ENCODE results near the gene LGI4. TPM values are rescaled to one million over a fixed set of nuclear protein-coding genes. Genes with fewer than 3 reads are reported as not detected.

LGI4 gene
- total and polyA plus RNA-seq, 9 donors = 8.4 to 16.3 (median 11.3) TPM

- Histone ChIP-seq H3K36me3 (ENCODE audit: control insufficient read depth, insufficient read depth, low read length) (no peaks in the 10 kb centered on the region), H3K9me3 (replicated peaks; ENCODE audit: control insufficient read depth, low read depth, low read length) (peaks cover 13% of the 10 kb centered on the region), H3K27me3 (ENCODE audit: control insufficient read depth, insufficient read depth, low read length) (no peaks in the 10 kb centered on the region), H3K4me1 (ENCODE audit: control insufficient read depth, insufficient read depth, low read length) (no peaks in the 10 kb centered on the region), H3K4me3 (ENCODE audit: low read length) (no peak overlapping the region), H3K27ac (ENCODE audit: low read length) (no peak overlapping the region)
- WGBS (ENCODE audit: insufficient coverage) = 87% methylated on average over 5 of the region's 7 CpGs
- DNase-seq = no peak
Measured at GRCh38 chr19:35170359-35171061, 35.7 kb upstream of the LGI4 start.

DNA sequence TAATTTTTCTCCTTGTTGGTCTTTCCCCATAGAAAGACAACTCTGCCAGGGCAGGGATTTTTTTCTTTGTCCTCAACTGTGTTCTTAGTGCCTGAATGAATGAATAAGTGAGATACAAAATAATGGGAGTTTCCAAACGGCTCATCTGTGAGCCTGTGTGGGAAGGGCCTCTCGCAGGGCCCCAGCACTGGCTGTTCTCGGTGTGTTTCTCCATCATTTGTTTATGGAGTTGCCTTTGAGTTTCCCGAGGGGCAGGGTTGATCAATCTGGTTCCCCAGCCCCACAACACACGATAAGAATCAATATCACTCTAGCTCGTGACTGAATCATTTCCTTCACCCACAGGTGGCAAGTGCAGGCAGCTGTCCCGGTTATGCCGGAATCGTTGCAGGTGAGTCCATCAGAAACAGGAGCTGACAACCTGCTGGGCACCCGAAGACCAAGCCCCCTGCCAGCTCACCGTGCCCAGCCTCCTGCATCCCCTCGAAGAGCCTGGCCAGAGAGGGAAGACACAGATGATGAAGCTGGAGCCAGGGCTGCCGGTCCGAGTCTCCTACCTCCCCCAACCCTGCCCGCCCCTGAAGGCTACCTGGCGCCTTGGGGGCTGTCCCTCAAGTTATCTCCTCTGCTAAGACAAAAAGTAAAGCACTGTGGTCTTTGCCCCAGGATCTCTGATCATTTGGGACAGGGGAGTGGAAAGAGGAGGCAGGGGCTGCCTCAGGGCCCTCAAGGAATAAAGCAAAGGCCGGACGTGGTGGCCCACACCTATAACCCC is 34.5 kb upstream of the LGI4 start:
- H3K36me3 ChIP-seq (ENCODE audit: control insufficient read depth, insufficient read depth, low read length) = no peaks in the 10 kb centered on the region
- H3K9me3 ChIP-seq (replicated peaks; ENCODE audit: control insufficient read depth, low read depth, low read length) = peaks cover 13% of the 10 kb centered on the region
- H3K27ac ChIP-seq (ENCODE audit: low read length) = no peak overlapping the region
- H3K4me3 ChIP-seq (ENCODE audit: low read length) = no peak overlapping the region
- DNase-seq = no peak
- WGBS (ENCODE audit: insufficient coverage) = 68% methylated on average over 4 of the region's 18 CpGs
- no peaks in the 10 kb centered on the region for H3K27me3 ChIP-seq (ENCODE audit: control insufficient read depth, insufficient read depth, low read length)
- H3K4me1 ChIP-seq (ENCODE audit: control insufficient read depth, insufficient read depth, low read length) = no peaks in the 10 kb centered on the region

DNA sequence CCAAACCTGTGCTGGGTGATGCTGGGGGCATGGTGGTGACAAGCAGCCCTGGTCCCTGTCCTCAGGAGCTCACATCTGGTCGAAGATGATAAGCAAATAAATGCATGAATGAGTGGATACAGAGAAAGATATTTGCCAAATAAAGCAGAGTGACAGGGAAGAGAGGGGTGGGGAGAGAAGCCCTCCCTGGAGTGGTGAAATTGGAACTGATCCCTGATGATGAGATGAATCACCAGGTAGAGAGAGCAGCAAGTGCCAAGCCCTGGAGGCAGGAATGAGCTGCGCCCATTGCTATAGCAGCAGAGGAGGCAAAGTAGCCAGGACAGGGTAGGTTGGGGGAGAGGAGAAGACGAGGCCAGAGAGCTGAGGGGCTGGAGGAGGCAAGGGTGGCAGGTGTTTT is 33.3 kb upstream of the LGI4 start:
- DNase-seq = no peak
- no peaks in the 10 kb centered on the region for H3K4me1 ChIP-seq (ENCODE audit: control insufficient read depth, insufficient read depth, low read length)
- H3K36me3 ChIP-seq (ENCODE audit: control insufficient read depth, insufficient read depth, low read length) = no peaks in the 10 kb centered on the region
- peaks cover 15% of the 10 kb centered on the region for H3K9me3 ChIP-seq (replicated peaks; ENCODE audit: control insufficient read depth, low read depth, low read length)
- H3K27ac ChIP-seq (ENCODE audit: low read length) = no peak overlapping the region
- WGBS (ENCODE audit: insufficient coverage) = 100% methylated on average over 1 of the region's 3 CpGs
- peaks cover 3% of the 10 kb centered on the region for H3K27me3 ChIP-seq (ENCODE audit: control insufficient read depth, insufficient read depth, low read length)
- H3K4me3 ChIP-seq (ENCODE audit: low read length) = no peak overlapping the region

GRCh38 chr19:35167251-35168119 is 32.6 kb upstream of the LGI4 start:
- no peak overlapping the region for H3K27ac ChIP-seq (ENCODE audit: low read length)

GRCh38 chr19:35166100-35167063 is 31.5 kb upstream of the LGI4 start:
- Histone ChIP-seq H3K9me3 (replicated peaks; ENCODE audit: control insufficient read depth, low read depth, low read length) (peaks cover 19% of the 10 kb centered on the region), H3K27ac (ENCODE audit: low read length) (no peak overlapping the region)
- WGBS (ENCODE audit: insufficient coverage) = no CpG with 5 or more reads among the region's 7 CpGs

More at GRCh38 chr19:35167251-35168119, 32.6 kb upstream of the LGI4 start:
- Histone ChIP-seq H3K27me3 (ENCODE audit: control insufficient read depth, insufficient read depth, low read length) (peaks cover 3% of the 10 kb centered on the region), H3K4me1 (ENCODE audit: control insufficient read depth, insufficient read depth, low read length) (no peaks in the 10 kb centered on the region), H3K4me3 (ENCODE audit: low read length) (no peak overlapping the region), H3K9me3 (replicated peaks; ENCODE audit: control insufficient read depth, low read depth, low read length) (peaks cover 15% of the 10 kb centered on the region), H3K36me3 (ENCODE audit: control insufficient read depth, insufficient read depth, low read length) (no peaks in the 10 kb centered on the region)
- WGBS (ENCODE audit: insufficient coverage) = no CpG with 5 or more reads among the region's 5 CpGs
- DNase-seq = no peak

GRCh38 chr19:35165200-35166058 is 30.6 kb upstream of the LGI4 start:
- H3K9me3 ChIP-seq (replicated peaks; ENCODE audit: control insufficient read depth, low read depth, low read length) = peaks cover 19% of the 10 kb centered on the region
- H3K27me3 ChIP-seq (ENCODE audit: control insufficient read depth, insufficient read depth, low read length) = peaks cover 3% of the 10 kb centered on the region
- no peaks in the 10 kb centered on the region for H3K36me3 ChIP-seq (ENCODE audit: control insufficient read depth, insufficient read depth, low read length)
- no peaks in the 10 kb centered on the region for H3K4me1 ChIP-seq (ENCODE audit: control insufficient read depth, insufficient read depth, low read length)
- no peak overlapping the region for H3K27ac ChIP-seq (ENCODE audit: low read length)
- DNase-seq = no peak
- WGBS (ENCODE audit: insufficient coverage) = 100% methylated on average over 1 of the region's 5 CpGs
- H3K4me3 ChIP-seq (ENCODE audit: low read length) = no peak overlapping the region

More at GRCh38 chr19:35166100-35167063, 31.5 kb upstream of the LGI4 start:
- Histone ChIP-seq H3K27me3 (ENCODE audit: control insufficient read depth, insufficient read depth, low read length) (peaks cover 3% of the 10 kb centered on the region), H3K36me3 (ENCODE audit: control insufficient read depth, insufficient read depth, low read length) (no peaks in the 10 kb centered on the region), H3K4me1 (ENCODE audit: control insufficient read depth, insufficient read depth, low read length) (no peaks in the 10 kb centered on the region), H3K4me3 (ENCODE audit: low read length) (no peak overlapping the region)
- DNase-seq = no peak

DNA sequence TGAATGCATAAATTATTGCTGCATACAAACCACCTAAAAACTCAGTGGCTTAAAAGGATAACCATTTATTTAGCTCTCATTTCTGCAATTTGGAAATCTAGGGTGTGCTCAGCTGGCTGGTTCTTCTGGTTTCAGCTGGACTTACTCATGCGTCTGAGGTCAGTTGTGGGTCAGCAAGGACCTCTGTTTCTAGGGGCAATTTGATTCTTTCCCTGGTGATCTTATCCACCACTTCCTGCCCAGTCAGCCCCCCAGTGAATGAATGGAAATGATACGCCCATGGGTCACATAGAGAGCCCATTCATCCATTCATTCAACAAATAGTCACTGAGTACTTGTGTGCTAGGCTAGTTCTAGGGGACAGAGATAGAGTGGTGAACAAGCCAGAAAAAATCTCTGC is 29.6 kb upstream of the LGI4 start:
- WGBS (ENCODE audit: insufficient coverage) = no CpG with 5 or more reads among the region's 2 CpGs
- no peak for DNase-seq
- no peak overlapping the region for H3K4me3 ChIP-seq (ENCODE audit: low read length)
- H3K9me3 ChIP-seq (replicated peaks; ENCODE audit: control insufficient read depth, low read depth, low read length) = peaks cover 19% of the 10 kb centered on the region
- H3K36me3 ChIP-seq (ENCODE audit: control insufficient read depth, insufficient read depth, low read length) = no peaks in the 10 kb centered on the region
- H3K4me1 ChIP-seq (ENCODE audit: control insufficient read depth, insufficient read depth, low read length) = no peaks in the 10 kb centered on the region
- no peak overlapping the region for H3K27ac ChIP-seq (ENCODE audit: low read length)
- H3K27me3 ChIP-seq (ENCODE audit: control insufficient read depth, insufficient read depth, low read length) = peaks cover 3% of the 10 kb centered on the region

- H3K36me3 ChIP-seq (ENCODE audit: control insufficient read depth, insufficient read depth, low read length) = no peaks in the 10 kb centered on the region
- WGBS (ENCODE audit: insufficient coverage) = 68% methylated on average over 3 of the region's 6 CpGs
- H3K27me3 ChIP-seq (ENCODE audit: control insufficient read depth, insufficient read depth, low read length) = peaks cover 6% of the 10 kb centered on the region
- peaks cover 19% of the 10 kb centered on the region for H3K9me3 ChIP-seq (replicated peaks; ENCODE audit: control insufficient read depth, low read depth, low read length)
- no peaks in the 10 kb centered on the region for H3K4me1 ChIP-seq (ENCODE audit: control insufficient read depth, insufficient read depth, low read length)
- no peak for DNase-seq
- H3K27ac ChIP-seq (ENCODE audit: low read length) = no peak overlapping the region
- no peak overlapping the region for H3K4me3 ChIP-seq (ENCODE audit: low read length)
Measured at GRCh38 chr19:35162471-35163326, 27.8 kb upstream of the LGI4 start.

All from muscle of leg (tissue), 11 donors.